SK-N-SH (cell line): ENCODE measurements around the gene COX5A. TPM values are rescaled to one million over a fixed set of nuclear protein-coding genes. Genes with fewer than 3 reads are reported as not detected.
A peak's percentile ranks its signal among the peaks of the same experiment; 100 is the strongest.

Source experiments
- CHD2 ChIP-seq: fragments of 150-350 bp; IDR thresholded peaks from 2 replicates; pipeline ENCODE4 v1.6.1; 2018; ENCODE audit warnings: low read length; ENCODE audit not compliant: partially characterized antibody
- CTCF ChIP-seq: fragments of 200-600 bp; sonication (generic); IDR thresholded peaks from 2 replicates; pipeline ENCODE4 v1.6.1; 2017; ENCODE audit warnings: antibody characterized with exemption, mild to moderate bottlenecking, moderate library complexity
- ELF1 ChIP-seq: IDR thresholded peaks from 2 replicates; pipeline ENCODE4 v1.4.0; 2012
- EZH2phosphoT487 ChIP-seq: fragments of 200-600 bp; sonication (generic); IDR thresholded peaks from 2 replicates; pipeline ENCODE4 v1.6.1; 2017; ENCODE audit warnings: low read depth, mixed run types, mild to moderate bottlenecking, antibody characterized with exemption, moderate library complexity, borderline replicate concordance
- FOSL2 ChIP-seq: IDR thresholded peaks from 2 replicates; pipeline ENCODE4 v1.4.0; 2012; ENCODE audit warnings: low read depth, mild to moderate bottlenecking, moderate library complexity, borderline replicate concordance
- FOXJ3 ChIP-seq: sonication (generic); formaldehyde crosslinking; IDR thresholded peaks from 2 replicates; pipeline ENCODE4 v1.5.1; 2020; ENCODE audit warnings: mild to moderate bottlenecking, missing genetic modification reagents
- GABPA ChIP-seq: IDR thresholded peaks from 2 replicates; pipeline ENCODE4 v1.4.0; 2012; ENCODE audit warnings: low read depth, mild to moderate bottlenecking
- MEF2A ChIP-seq: IDR thresholded peaks from 2 replicates; pipeline ENCODE4 v1.4.0; 2012; ENCODE audit warnings: low read depth, borderline replicate concordance
- PBX3 ChIP-seq: IDR thresholded peaks from 2 replicates; pipeline ENCODE4; 2012
- RAD21 ChIP-seq: IDR thresholded peaks from 2 replicates; pipeline ENCODE4 v1.6.1; 2012; ENCODE audit warnings: mild to moderate bottlenecking, low read length
- RCOR1 ChIP-seq: fragments of 150-350 bp; IDR thresholded peaks from 2 replicates; pipeline ENCODE4 v1.6.1; 2017; ENCODE audit warnings: antibody characterized with exemption, low read length
- REST ChIP-seq: IDR thresholded peaks from 2 replicates; pipeline ENCODE4 v1.6.1; 2012; ENCODE audit warnings: mild to moderate bottlenecking, low read depth, low read length, moderate library complexity
- RFX5 ChIP-seq: IDR thresholded peaks from 2 replicates; pipeline ENCODE4 v1.6.1; 2012; ENCODE audit warnings: mild to moderate bottlenecking, improper control_type of control experiment, low read length
- RXRA ChIP-seq: IDR thresholded peaks from 2 replicates; pipeline ENCODE4 v1.4.0; 2012; ENCODE audit warnings: low read depth, mild to moderate bottlenecking, borderline replicate concordance
- SIN3A ChIP-seq: IDR thresholded peaks from 2 replicates; pipeline ENCODE4 v1.6.1; 2012; ENCODE audit warnings: low read depth, mild to moderate bottlenecking, low read length, moderate library complexity, borderline replicate concordance
- SMC3 ChIP-seq: IDR thresholded peaks from 2 replicates; pipeline ENCODE4 v1.6.1; 2012; ENCODE audit warnings: low read depth, low read length, improper control_type of control experiment
- TAF1 ChIP-seq: IDR thresholded peaks from 2 replicates; pipeline ENCODE4 v1.6.1; 2012; ENCODE audit warnings: low read depth, mild to moderate bottlenecking, low read length, moderate library complexity, borderline replicate concordance
- TEAD4 ChIP-seq: IDR thresholded peaks from 2 replicates; pipeline ENCODE4 v1.4.0; 2012; ENCODE audit warnings: mild to moderate bottlenecking, borderline replicate concordance; ENCODE audit not compliant: insufficient read depth
- polyA plus RNA-seq, 3 experiments: library from polyadenylated mRNA; depleted of rRNA; stranded (reverse); fragments of >200 nt; gene quantifications; 2 replicates each; pipeline ENCODE4 v1.2.3, GENCODE V29; 2012
- TF ChIP-seq, protein P1 (sequence below): IDR thresholded peaks from 2 replicates; pipeline ENCODE4 v1.4.0; 2012; ENCODE audit warnings: low read depth

The COX5A gene
- polyA plus RNA-seq, 1 of the 3 experiments (the other 2 are of a cell fraction) = 158 TPM

- no peak for TF ChIP-seq CTCF
- TF ChIP-seq CHD2 = peak; percentile 58
- no peak for TF ChIP-seq RXRA
- peak; percentile 99 for TF ChIP-seq PBX3
- TF ChIP-seq MEF2A = no peak
- TF ChIP-seq RCOR1 = no peak
- TF ChIP-seq TEAD4 = no peak
- peak; percentile 52; the same call in 1 of the 2 replicates for TF ChIP-seq GABPA
- TF ChIP-seq TAF1 = peak; percentile 58
- TF ChIP-seq, protein P1, sequence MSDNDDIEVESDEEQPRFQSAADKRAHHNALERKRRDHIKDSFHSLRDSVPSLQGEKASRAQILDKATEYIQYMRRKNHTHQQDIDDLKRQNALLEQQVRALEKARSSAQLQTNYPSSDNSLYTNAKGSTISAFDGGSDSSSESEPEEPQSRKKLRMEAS = 0 out of 2 replicates have a peak, but pooled peaks have one; percentile 5
- TF ChIP-seq EZH2phosphoT487 = no peak
- TF ChIP-seq ELF1 = peak; percentile 94
- no peak for TF ChIP-seq REST
- TF ChIP-seq FOSL2 = no peak
- no peak for TF ChIP-seq SIN3A
- TF ChIP-seq FOXJ3 (CRISPR knock-in tag) = no peak
- TF ChIP-seq RAD21 = no peak
- TF ChIP-seq RFX5 = no peak; the same call in 1 of the 2 replicates
- no peak for TF ChIP-seq SMC3
These were observed 64.7 kb downstream of the COX5A start, which contains the start of gene SCAMP2 (continued) for GRCh38 chr15:74873036-74873755.
